ENCODE data around the gene MICAL2. TPM values are rescaled to one million over a fixed set of nuclear protein-coding genes. Genes with fewer than 3 reads are reported as not detected.
A peak's percentile ranks its signal among the peaks of the same experiment; 100 is the strongest.

MICAL2 gene
- total and polyA plus RNA-seq, 2 of the 8 experiments (the other 6 are each of a cell fraction or from before 2014, with no cell fraction given) = 1.3 to 4.1 TPM

GRCh38 chr11:12179019-12179418, 68.6 kb downstream of the MICAL2 start:
- Histone ChIP-seq H4K8ac (ENCODE audit: extremely low read depth, insufficient read depth, low read length) (peak overlapping the region; percentile 42; the same call in 1 of the 2 replicates), H3K56ac (replicated peaks; ENCODE audit: insufficient read length, low read depth, low read length) (no peak overlapping the region), H3K23me2 (ENCODE audit: low read depth, low read length) (no peaks in the 10 kb centered on the region; the same call in 1 of the 2 replicates), H3K36me3 (ENCODE audit: control insufficient read depth in 2 of 4, insufficient read depth in 4 of 4, low read length in 3 of 4) (no peaks in the 10 kb centered on the region), H2BK5ac (ENCODE audit: low read depth, low read length) (no peak overlapping the region), H3K14ac (ENCODE audit: insufficient read length) (no peak overlapping the region), H2BK12ac (ENCODE audit: low read depth, low read length) (0 out of 2 replicates have a peak overlapping the region, but pooled peaks have one; percentile 39), H3K23ac (ENCODE audit: insufficient read length) (no peak overlapping the region), H3K9me3 (ENCODE audit: insufficient read depth in 2 of 2, low read depth in 1 of 2, low read length in 1 of 2) (no peaks in the 10 kb centered on the region), H4K5ac (ENCODE audit: insufficient read length, low read depth, low read length) (no peak overlapping the region), H2BK120ac (replicated peaks; ENCODE audit: low read depth, low read length) (no peak overlapping the region), H3K79me1 (ENCODE audit: low read depth, low read length) (no peaks in the 10 kb centered on the region), H3K4ac (replicated peaks; ENCODE audit: insufficient read length, low read depth, low read length) (no peak overlapping the region), H2BK20ac (ENCODE audit: low read length) (no peak overlapping the region), H3K4me2 (ENCODE audit: insufficient read depth in 1 of 2, low read depth in 2 of 2, low read length in 2 of 2) (no peak overlapping the region), H2AFZ (ENCODE audit: low read length) (peak overlapping the region; percentile 49; the same call in 1 of the 2 replicates), H4K20me1 (replicated peaks in 1 of 2; ENCODE audit: control insufficient read depth in 1 of 2, insufficient read depth in 2 of 2, low read length in 2 of 2) (no peaks in the 10 kb centered on the region), H3K79me2 (ENCODE audit: control insufficient read depth in 1 of 2, insufficient read depth in 2 of 2, low read length in 2 of 2) (no peaks in the 10 kb centered on the region), H3K9ac (replicated peaks in 1 of 4; ENCODE audit: extremely low read depth in 1 of 4, low read depth in 3 of 4, low read length in 3 of 4) (no peak overlapping the region), H3K4me3 (ENCODE audit: extremely low read depth in 1 of 4, insufficient read depth in 2 of 4, low read depth in 3 of 4, low read length in 4 of 4) (no peak overlapping the region), H3K27me3 (replicated peaks in 1 of 4; ENCODE audit: control insufficient read depth in 3 of 4, extremely low read depth in 1 of 4, insufficient read depth in 3 of 4, low read length in 3 of 4) (no peaks in the 10 kb centered on the region), H2AK5ac (ENCODE audit: low read depth, low read length) (no peak overlapping the region), H3K18ac (ENCODE audit: extremely low read depth, low read length) (no peak overlapping the region), H2BK15ac (ENCODE audit: low read length) (no peak overlapping the region), H3K4me1 (replicated peaks in 1 of 4; ENCODE audit: control insufficient read depth in 3 of 4, insufficient read depth in 4 of 4, low read length in 3 of 4) (peaks cover 0 to 4% (median 0%) of the 10 kb centered on the region in 4 experiments; a peak in 1 of 7 replicates), H3K27ac (ENCODE audit: low read depth, low read length) (no peak overlapping the region), H4K91ac (replicated peaks; ENCODE audit: insufficient read length, low read length) (no peak overlapping the region)
- FAIRE-seq (no peak), DNase-seq (ENCODE audit: low read depth in 1 of 2, low spot score in 2 of 2) (peak in 1 of 2 experiments; percentile 39)
- CTCF ChIA-PET (ENCODE audit: partially characterized antibody) = interaction anchor here (0.6 to 2.6 kb wide), 9 partner anchors 15 to 212 kb away, joined by 3 to 14 read pairs (median 3); no protein-coding TSS in a partner anchor
- POLR2A ChIA-PET (ENCODE audit: partially characterized antibody) = no interaction called here
- WGBS, 2 experiments (ENCODE audit: extremely low coverage in 1 of 2, insufficient coverage in 1 of 2, insufficient read length in 1 of 2, insufficient replicate concordance in 2 of 2, low coverage in 1 of 2, low lambda C conversion rate in 2 of 2, missing lambda C conversion rate in 1 of 2) = 84% methylated on average over 5 of the region's 5 CpGs; no CpG with 5 or more reads in 1 of the 2 experiments
- no peak for TF ChIP-seq SAP30 (IDR thresholded peaks at IDR 0.05; ENCODE audit: insufficient read depth, insufficient replicate concordance, low read length)
- TF ChIP-seq FOSL1 (IDR thresholded peaks at IDR 0.05; ENCODE audit: insufficient read depth, low read depth, low read length) = no peak
- no peak for TF ChIP-seq SP2 (IDR thresholded peaks at IDR 0.05; ENCODE audit: low read length)
- TF ChIP-seq KDM5A (IDR thresholded peaks at IDR 0.05; ENCODE audit: low read length) = no peak
- no peak for TF ChIP-seq GABPA (IDR thresholded peaks at IDR 0.05; ENCODE audit: borderline replicate concordance, insufficient read depth, low read length)
- no peak for TF ChIP-seq SIRT6 (IDR thresholded peaks at IDR 0.05; ENCODE audit: low read length)
- no peak for TF ChIP-seq CBX8 (IDR thresholded peaks at IDR 0.05; ENCODE audit: borderline replicate concordance, low read depth, low read length)
- no peak for TF ChIP-seq BRCA1 (IDR thresholded peaks at IDR 0.05; ENCODE audit: low read depth, low read length)
- no peak for TF ChIP-seq POLR2A (IDR thresholded peaks at IDR 0.05; ENCODE audit: control extremely low read depth in 1 of 2, low read depth in 2 of 2, low read length in 2 of 2)
- no peak for TF ChIP-seq ATF2 (IDR thresholded peaks at IDR 0.05; ENCODE audit: low read length)
- TF ChIP-seq CEBPB (IDR thresholded peaks at IDR 0.05; ENCODE audit: low read depth, low read length) = no peak
- TF ChIP-seq JUN (IDR thresholded peaks at IDR 0.05; ENCODE audit: low read depth, low read length) = no peak
- TF ChIP-seq SP4 (IDR thresholded peaks at IDR 0.05; ENCODE audit: low read length) = no peak
- TF ChIP-seq TEAD4 (IDR thresholded peaks at IDR 0.05; ENCODE audit: low read depth, low read length) = no peak

Measured in H1 (cell line).